Measurements from ENCODE around the gene CHRNB4. TPM values are rescaled to one million over a fixed set of nuclear protein-coding genes. Genes with fewer than 3 reads are reported as not detected.

The CHRNB4 gene
- total RNA-seq, 1 donor from 2014 or later, result not detected

DNA sequence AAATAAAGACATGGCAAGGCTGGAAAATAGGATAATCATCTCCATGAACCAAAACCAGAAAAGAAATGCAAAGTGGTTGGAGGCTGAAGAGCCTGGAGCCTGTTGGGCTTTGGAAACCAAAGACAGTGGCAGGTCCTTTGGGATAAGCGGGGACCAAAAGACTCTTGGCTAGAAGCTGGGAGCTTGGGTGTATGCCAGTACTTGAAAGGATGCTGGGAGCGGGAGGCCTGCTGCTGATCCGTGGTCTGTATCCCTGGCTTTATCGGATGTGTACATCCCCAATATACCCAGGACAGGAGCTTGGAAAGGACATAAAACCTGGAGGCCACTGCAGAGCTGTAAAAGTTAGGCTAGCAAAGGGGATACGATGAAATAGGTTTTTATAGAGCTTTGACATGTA, 1.3 kb upstream of the CHRNB4 start:
- H3K36me3 Mint-ChIP-seq (ENCODE audit: low read depth), result no peaks in the 10 kb centered on the region
- intact Hi-C loops (cut with micrococcal nuclease), result no loop called here
- no peak overlapping the region for H3K27ac Mint-ChIP-seq
- H3K9me3 Mint-ChIP-seq, result no peaks in the 10 kb centered on the region
- ATAC-seq (ENCODE audit: low read depth), result no peak
- TF ChIP-seq, protein P1, sequence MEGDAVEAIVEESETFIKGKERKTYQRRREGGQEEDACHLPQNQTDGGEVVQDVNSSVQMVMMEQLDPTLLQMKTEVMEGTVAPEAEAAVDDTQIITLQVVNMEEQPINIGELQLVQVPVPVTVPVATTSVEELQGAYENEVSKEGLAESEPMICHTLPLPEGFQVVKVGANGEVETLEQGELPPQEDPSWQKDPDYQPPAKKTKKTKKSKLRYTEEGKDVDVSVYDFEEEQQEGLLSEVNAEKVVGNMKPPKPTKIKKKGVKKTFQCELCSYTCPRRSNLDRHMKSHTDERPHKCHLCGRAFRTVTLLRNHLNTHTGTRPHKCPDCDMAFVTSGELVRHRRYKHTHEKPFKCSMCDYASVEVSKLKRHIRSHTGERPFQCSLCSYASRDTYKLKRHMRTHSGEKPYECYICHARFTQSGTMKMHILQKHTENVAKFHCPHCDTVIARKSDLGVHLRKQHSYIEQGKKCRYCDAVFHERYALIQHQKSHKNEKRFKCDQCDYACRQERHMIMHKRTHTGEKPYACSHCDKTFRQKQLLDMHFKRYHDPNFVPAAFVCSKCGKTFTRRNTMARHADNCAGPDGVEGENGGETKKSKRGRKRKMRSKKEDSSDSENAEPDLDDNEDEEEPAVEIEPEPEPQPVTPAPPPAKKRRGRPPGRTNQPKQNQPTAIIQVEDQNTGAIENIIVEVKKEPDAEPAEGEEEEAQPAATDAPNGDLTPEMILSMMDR (IDR thresholded peaks at IDR 0.05), result no peak
- POLR2A ChIA-PET, result no interaction called here
- no peak overlapping the region for H3K4me3 Mint-ChIP-seq
- CTCF ChIA-PET, result no interaction called here
- peaks cover 11% of the 10 kb centered on the region for H3K4me1 Mint-ChIP-seq
- H3K27me3 Mint-ChIP-seq, result peaks cover 9% of the 10 kb centered on the region
- DNase-seq, result no peak

DNA sequence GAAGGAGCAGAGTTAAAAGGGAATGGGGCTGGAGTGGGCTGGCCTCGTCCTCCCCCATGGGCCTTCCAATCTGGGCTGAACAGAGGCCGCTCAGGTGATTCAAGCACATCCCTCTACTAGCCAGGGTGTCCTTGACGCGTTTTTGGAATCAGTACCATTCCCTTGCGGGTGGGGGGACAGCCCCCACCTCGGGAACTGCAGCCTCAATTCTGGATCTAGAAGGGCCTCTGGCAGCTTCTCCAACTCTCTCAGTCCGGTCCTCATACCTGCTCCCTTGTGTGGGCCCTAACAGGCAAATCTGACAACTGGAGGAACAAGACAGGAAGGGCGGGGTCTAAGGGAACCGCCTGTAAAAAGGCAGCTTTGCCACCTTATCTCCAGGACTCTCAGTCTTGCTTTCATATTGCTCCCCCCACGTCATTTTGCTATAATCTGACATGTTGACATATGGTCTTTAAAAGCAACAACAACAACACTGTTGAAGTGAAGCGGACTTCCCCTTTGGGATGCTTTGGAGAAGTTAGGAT, 802 bp upstream of the CHRNB4 start:
- ATAC-seq (ENCODE audit: low read depth), result no peak
- peaks cover 11% of the 10 kb centered on the region for H3K4me1 Mint-ChIP-seq
- no peaks in the 10 kb centered on the region for H3K9me3 Mint-ChIP-seq
- ChIA-PET POLR2A (no interaction called here), CTCF (no interaction called here)
- no peaks in the 10 kb centered on the region for H3K36me3 Mint-ChIP-seq (ENCODE audit: low read depth)
- intact Hi-C loops (cut with micrococcal nuclease), result no loop called here
- H3K4me3 Mint-ChIP-seq, result peak overlapping the region; percentile 74
- no peak overlapping the region for H3K27ac Mint-ChIP-seq
- H3K27me3 Mint-ChIP-seq, result peaks cover 9% of the 10 kb centered on the region
- TF ChIP-seq, protein P1 (IDR thresholded peaks at IDR 0.05), result no peak
- DNase-seq, result no peak

DNA sequence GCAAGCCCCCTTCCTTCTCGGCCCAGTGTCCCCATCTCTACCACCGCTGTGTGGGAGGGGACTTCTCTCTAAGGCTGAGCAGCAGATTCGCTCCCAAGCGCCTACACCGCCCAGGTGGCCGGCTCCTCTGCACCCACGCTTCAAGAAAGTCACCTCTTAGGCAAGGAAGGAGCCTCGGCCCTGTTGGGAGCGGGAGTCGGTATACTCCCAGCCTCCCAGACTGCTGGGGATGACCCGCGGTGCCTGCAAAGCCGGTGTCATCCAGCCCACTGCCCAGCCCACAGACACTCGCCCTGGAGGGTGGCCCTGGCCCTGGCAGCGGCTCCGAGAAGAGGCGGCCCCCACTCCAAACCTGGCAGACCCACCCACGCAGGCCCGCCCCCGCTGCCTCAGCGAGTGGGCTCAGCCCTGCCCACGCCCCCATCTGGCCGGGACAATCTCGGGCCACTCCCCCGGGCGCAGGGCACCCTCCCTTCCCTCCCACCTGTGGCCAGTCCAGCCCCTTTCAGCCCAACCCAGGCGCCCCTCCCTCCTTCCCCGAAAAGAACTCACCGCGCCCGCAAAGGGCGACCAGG, 396 bp downstream of the CHRNB4 start:
- peaks cover 11% of the 10 kb centered on the region for H3K4me1 Mint-ChIP-seq
- no peaks in the 10 kb centered on the region for H3K36me3 Mint-ChIP-seq (ENCODE audit: low read depth)
- ChIA-PET CTCF (interaction anchor here (1.7 kb wide), 1 partner anchor 25 kb away, joined by 3 read pairs; no protein-coding TSS in a partner anchor), POLR2A (no interaction called here)
- H3K27me3 Mint-ChIP-seq, result peaks cover 9% of the 10 kb centered on the region
- peak overlapping the region; percentile 61 for H3K4me3 Mint-ChIP-seq
- intact Hi-C loops (cut with micrococcal nuclease), result no loop called here
- TF ChIP-seq, protein P1 (IDR thresholded peaks at IDR 0.05), result no peak
- DNase-seq (no peak), ATAC-seq (ENCODE audit: low read depth) (peak; percentile 37)
- no peak overlapping the region for H3K27ac Mint-ChIP-seq
- no peaks in the 10 kb centered on the region for H3K9me3 Mint-ChIP-seq

DNA sequence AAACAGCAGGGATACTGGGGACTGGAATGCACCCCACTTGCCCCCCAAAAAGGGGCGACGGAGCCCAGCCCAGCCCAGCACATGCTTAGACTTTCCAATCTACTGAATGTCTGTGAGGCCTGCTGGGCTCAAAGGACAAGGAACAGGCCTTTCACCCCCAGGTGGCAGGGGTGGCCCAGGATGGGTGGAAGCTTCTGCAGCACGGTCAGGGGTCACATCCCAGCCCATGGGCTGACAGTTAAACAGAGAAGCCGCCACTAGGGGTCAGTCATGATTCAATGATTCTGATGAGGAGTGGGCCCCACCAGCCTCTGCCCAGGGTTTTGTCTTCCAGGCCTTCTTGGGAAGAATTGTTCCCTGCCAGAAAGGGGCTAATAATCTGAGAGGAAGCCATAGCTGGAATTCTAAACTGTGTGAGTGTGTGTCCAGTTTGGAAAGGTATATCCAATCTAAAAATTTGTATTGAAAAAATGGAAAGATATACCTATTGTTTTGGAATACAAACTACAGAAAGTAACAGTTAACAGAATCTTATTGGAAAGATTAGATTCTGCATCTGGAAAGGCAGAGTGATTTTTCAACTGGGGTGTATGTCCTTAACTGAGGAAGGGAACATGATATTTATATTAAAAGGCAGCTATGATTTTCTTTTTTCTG, 2.2 kb downstream of the CHRNB4 start:
- DNase-seq, result no peak
- no peak overlapping the region for H3K27ac Mint-ChIP-seq
- no peaks in the 10 kb centered on the region for H3K9me3 Mint-ChIP-seq
- ChIA-PET CTCF (interaction anchor here (0.8 to 1.7 kb wide), 6 partner anchors 23 to 546 kb away, joined by 3 to 7 read pairs (median 4); no protein-coding TSS in a partner anchor), POLR2A (no interaction called here)
- H3K4me3 Mint-ChIP-seq, result no peak overlapping the region
- H3K36me3 Mint-ChIP-seq (ENCODE audit: low read depth), result no peaks in the 10 kb centered on the region
- H3K27me3 Mint-ChIP-seq, result peaks cover 9% of the 10 kb centered on the region
- peaks cover 11% of the 10 kb centered on the region for H3K4me1 Mint-ChIP-seq
- TF ChIP-seq, protein P1 (IDR thresholded peaks at IDR 0.05), result no peak
- peak; percentile 69 for ATAC-seq (ENCODE audit: low read depth)
- intact Hi-C loops (cut with micrococcal nuclease), result loop anchor here (1.0 kb wide), 2 partner anchors 71 to 113 kb away; no protein-coding TSS in a partner anchor

DNA sequence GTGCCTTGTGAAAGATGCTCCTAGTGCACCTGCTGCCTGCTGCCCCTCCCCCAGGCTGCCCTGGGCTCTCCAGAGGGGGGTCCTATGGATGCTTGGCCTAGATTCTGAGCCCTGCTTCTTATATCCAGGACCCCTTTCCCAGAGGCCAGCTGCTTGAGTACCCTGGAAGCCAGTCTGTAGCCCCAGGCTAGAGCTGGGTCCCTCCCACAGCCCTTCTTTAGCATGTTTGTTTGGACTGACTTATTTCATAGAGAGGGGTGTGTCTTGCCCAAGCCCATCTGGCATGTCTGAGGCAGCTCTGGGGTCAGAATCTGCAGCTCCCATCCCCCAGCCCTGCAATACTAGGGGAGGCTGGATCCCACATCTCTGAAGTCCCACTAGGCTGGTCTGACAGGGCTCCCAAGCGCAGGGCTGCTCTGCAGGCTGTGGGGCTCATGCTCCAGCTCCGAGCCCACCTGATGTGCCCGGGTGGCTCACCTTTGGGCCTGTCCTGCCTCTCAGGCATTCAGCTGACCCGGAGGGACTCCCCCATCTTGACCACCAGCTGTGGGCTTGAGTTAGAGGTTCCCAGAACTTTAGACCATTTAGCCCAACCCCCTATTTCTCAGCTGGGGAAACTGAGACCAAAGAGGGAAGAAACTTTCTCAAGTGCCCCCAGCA, 3.1 kb downstream of the CHRNB4 start:
- TF ChIP-seq, protein P1 (IDR thresholded peaks at IDR 0.05), result no peak
- Mint-ChIP-seq H3K27ac (no peak overlapping the region), H3K4me1 (peaks cover 11% of the 10 kb centered on the region), H3K4me3 (no peak overlapping the region), H3K27me3 (peaks cover 10% of the 10 kb centered on the region), H3K36me3 (ENCODE audit: low read depth) (no peaks in the 10 kb centered on the region), H3K9me3 (peaks cover 7% of the 10 kb centered on the region)
- POLR2A ChIA-PET, result no interaction called here
- CTCF ChIA-PET, result no interaction called here
- DNase-seq (no peak), ATAC-seq (ENCODE audit: low read depth) (no peak)
- intact Hi-C loops (cut with micrococcal nuclease), result loop anchor here (1.0 kb wide), 2 partner anchors 71 to 113 kb away; no protein-coding TSS in a partner anchor
